Measurements from ENCODE around the gene KIF13A. TPM values are rescaled to one million over a fixed set of nuclear protein-coding genes. Genes with fewer than 3 reads are reported as not detected.

The KIF13A gene
- total and polyA plus RNA-seq, 2 experiments from 2014 or later = 8.4 to 28.2 TPM

- TF ChIP-seq, protein P1, sequence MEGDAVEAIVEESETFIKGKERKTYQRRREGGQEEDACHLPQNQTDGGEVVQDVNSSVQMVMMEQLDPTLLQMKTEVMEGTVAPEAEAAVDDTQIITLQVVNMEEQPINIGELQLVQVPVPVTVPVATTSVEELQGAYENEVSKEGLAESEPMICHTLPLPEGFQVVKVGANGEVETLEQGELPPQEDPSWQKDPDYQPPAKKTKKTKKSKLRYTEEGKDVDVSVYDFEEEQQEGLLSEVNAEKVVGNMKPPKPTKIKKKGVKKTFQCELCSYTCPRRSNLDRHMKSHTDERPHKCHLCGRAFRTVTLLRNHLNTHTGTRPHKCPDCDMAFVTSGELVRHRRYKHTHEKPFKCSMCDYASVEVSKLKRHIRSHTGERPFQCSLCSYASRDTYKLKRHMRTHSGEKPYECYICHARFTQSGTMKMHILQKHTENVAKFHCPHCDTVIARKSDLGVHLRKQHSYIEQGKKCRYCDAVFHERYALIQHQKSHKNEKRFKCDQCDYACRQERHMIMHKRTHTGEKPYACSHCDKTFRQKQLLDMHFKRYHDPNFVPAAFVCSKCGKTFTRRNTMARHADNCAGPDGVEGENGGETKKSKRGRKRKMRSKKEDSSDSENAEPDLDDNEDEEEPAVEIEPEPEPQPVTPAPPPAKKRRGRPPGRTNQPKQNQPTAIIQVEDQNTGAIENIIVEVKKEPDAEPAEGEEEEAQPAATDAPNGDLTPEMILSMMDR (conservative IDR thresholded peaks at IDR 0.05; ENCODE audit: low read depth in 2 of 2) = no peak
- TF ChIP-seq EZH2 (IDR thresholded peaks at IDR 0.05; ENCODE audit: low read depth, unreplicated experiment) (no peak), STAT1 (IDR thresholded peaks at IDR 0.05; ENCODE audit: unreplicated experiment) (no peak), NANOG (IDR thresholded peaks at IDR 0.05; ENCODE audit: borderline replicate concordance) (no peak), ZNF114 (CRISPR knock-in tag; IDR thresholded peaks at IDR 0.05) (no peak), EZH2phosphoT487 (IDR thresholded peaks at IDR 0.05; ENCODE audit: unreplicated experiment) (no peak), JUNB (IDR thresholded peaks at IDR 0.05; ENCODE audit: unreplicated experiment) (no peak), CREB1 (CRISPR knock-in tag; IDR thresholded peaks at IDR 0.05; ENCODE audit: low read depth) (no peak), POLR2AphosphoS5 (IDR thresholded peaks at IDR 0.05; ENCODE audit: low read depth) (no peak)
- TF ChIP-seq, protein P2, sequence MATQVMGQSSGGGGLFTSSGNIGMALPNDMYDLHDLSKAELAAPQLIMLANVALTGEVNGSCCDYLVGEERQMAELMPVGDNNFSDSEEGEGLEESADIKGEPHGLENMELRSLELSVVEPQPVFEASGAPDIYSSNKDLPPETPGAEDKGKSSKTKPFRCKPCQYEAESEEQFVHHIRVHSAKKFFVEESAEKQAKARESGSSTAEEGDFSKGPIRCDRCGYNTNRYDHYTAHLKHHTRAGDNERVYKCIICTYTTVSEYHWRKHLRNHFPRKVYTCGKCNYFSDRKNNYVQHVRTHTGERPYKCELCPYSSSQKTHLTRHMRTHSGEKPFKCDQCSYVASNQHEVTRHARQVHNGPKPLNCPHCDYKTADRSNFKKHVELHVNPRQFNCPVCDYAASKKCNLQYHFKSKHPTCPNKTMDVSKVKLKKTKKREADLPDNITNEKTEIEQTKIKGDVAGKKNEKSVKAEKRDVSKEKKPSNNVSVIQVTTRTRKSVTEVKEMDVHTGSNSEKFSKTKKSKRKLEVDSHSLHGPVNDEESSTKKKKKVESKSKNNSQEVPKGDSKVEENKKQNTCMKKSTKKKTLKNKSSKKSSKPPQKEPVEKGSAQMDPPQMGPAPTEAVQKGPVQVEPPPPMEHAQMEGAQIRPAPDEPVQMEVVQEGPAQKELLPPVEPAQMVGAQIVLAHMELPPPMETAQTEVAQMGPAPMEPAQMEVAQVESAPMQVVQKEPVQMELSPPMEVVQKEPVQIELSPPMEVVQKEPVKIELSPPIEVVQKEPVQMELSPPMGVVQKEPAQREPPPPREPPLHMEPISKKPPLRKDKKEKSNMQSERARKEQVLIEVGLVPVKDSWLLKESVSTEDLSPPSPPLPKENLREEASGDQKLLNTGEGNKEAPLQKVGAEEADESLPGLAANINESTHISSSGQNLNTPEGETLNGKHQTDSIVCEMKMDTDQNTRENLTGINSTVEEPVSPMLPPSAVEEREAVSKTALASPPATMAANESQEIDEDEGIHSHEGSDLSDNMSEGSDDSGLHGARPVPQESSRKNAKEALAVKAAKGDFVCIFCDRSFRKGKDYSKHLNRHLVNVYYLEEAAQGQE (IDR thresholded peaks at IDR 0.05; ENCODE audit: unreplicated experiment) = no peak
These were observed 117.7 kb downstream of the KIF13A start (continued) for GRCh38 chr6:17869753-17870050.

GRCh38 chr6:17869010-17869752, 118.3 kb downstream of the KIF13A start:
- H3K36me3 ChIP-seq (ENCODE audit: insufficient read depth) = no peaks in the 10 kb centered on the region
- H3F3A ChIP-seq (replicated peaks; ENCODE audit: low read depth) = no peaks in the 10 kb centered on the region
- no peaks in the 10 kb centered on the region for H3K9me2 ChIP-seq (ENCODE audit: insufficient read depth)
- peak overlapping the region; percentile 20; the same call in 1 of the 2 replicates for H3K27ac Mint-ChIP-seq
- no peaks in the 10 kb centered on the region for H3K4me1 ChIP-seq (ENCODE audit: insufficient read depth)
- DNase-seq (ENCODE audit: low spot score) (no peak), ATAC-seq (no peak)
- no peaks in the 10 kb centered on the region for H3K36me3 Mint-ChIP-seq (ENCODE audit: low read depth)
- H3K27ac ChIP-seq (ENCODE audit: low read depth) = no peak overlapping the region
- TF ChIP-seq EZH2phosphoT487 (IDR thresholded peaks at IDR 0.05; ENCODE audit: unreplicated experiment) (no peak), ZNF331 (CRISPR knock-in tag; IDR thresholded peaks at IDR 0.05; ENCODE audit: low read depth) (no peak), STAT1 (IDR thresholded peaks at IDR 0.05; ENCODE audit: unreplicated experiment) (no peak)
- TF ChIP-seq, protein P3, sequence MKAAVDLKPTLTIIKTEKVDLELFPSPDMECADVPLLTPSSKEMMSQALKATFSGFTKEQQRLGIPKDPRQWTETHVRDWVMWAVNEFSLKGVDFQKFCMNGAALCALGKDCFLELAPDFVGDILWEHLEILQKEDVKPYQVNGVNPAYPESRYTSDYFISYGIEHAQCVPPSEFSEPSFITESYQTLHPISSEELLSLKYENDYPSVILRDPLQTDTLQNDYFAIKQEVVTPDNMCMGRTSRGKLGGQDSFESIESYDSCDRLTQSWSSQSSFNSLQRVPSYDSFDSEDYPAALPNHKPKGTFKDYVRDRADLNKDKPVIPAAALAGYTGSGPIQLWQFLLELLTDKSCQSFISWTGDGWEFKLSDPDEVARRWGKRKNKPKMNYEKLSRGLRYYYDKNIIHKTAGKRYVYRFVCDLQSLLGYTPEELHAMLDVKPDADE (IDR thresholded peaks at IDR 0.05) = no peak
- peaks cover 9% of the 10 kb centered on the region; the same call in 2 of the 3 replicates for H3K4me1 Mint-ChIP-seq
- H4K20me1 ChIP-seq (replicated peaks; ENCODE audit: insufficient read depth) = no peaks in the 10 kb centered on the region
- no peaks in the 10 kb centered on the region; the same call in 1 of the 2 replicates for H3K79me2 ChIP-seq (replicated peaks; ENCODE audit: insufficient read depth)
- no peak overlapping the region for H3K4me3 Mint-ChIP-seq
- H3K4me3 ChIP-seq = no peak overlapping the region
- no peak overlapping the region for H3K4me2 ChIP-seq
- peaks cover 2% of the 10 kb centered on the region for H3K27me3 Mint-ChIP-seq (ENCODE audit: insufficient read depth, low read depth, poor library complexity)
- no peaks in the 10 kb centered on the region for H3K9me3 Mint-ChIP-seq
- no peak overlapping the region for H2AFZ ChIP-seq
- H3K27me3 ChIP-seq (ENCODE audit: insufficient read depth) = no peaks in the 10 kb centered on the region

All from GM23338 (cell line).